BE2C (cell line): Measurements from ENCODE around the gene OGFOD1.

Experiments used
- DNase-seq: peaks from one replicate; pipeline ENCODE4 v3.0.0-alpha.2; 2020
- H3K27me3 ChIP-seq: fragments of 250-450 bp; sonication (Bioruptor Pico); 2 replicates; pipeline ENCODE4 v1.5.1; 2020; ENCODE audit warnings: mild to moderate bottlenecking
- H3K36me3 ChIP-seq: fragments of 250-450 bp; sonication (Bioruptor Pico); 2 replicates; pipeline ENCODE4 v1.5.1; 2020; ENCODE audit warnings: mild to moderate bottlenecking
- H3K4me1 ChIP-seq: fragments of 250-450 bp; sonication (Bioruptor Pico); 2 replicates; pipeline ENCODE4 v1.5.1; 2020
- H3K4me3 ChIP-seq: 2 replicates; pipeline ENCODE4 v1.5.1; 2011; ENCODE audit warnings: low read depth, low read length
- H3K9me3 ChIP-seq: fragments of 250-450 bp; sonication (Bioruptor Pico); 2 replicates; pipeline ENCODE4 v1.5.1; 2020
- CTCF ChIP-seq: IDR thresholded peaks from 2 replicates; pipeline ENCODE4 v1.5.1; 2012; ENCODE audit warnings: mild to moderate bottlenecking, low read depth, low read length

The OGFOD1 gene

GRCh38 chr16:56512025-56512424, 60.7 kb downstream of the OGFOD1 start:
- no peak for TF ChIP-seq CTCF
- Histone ChIP-seq H3K27me3 (no peaks in the 10 kb centered on the region), H3K9me3 (no peaks in the 10 kb centered on the region), H3K36me3 (peaks cover 4% of the 10 kb centered on the region; the same call in 1 of the 2 replicates), H3K4me3 (no peak overlapping the region), H3K4me1 (no peaks in the 10 kb centered on the region)
- no peak for DNase-seq

- no peaks in the 10 kb centered on the region for H3K9me3 ChIP-seq
- no peaks in the 10 kb centered on the region for H3K4me1 ChIP-seq
- H3K4me3 ChIP-seq = no peak overlapping the region
- H3K36me3 ChIP-seq = peaks cover 4% of the 10 kb centered on the region; the same call in 1 of the 2 replicates
- DNase-seq = no peak
- TF ChIP-seq CTCF = no peak
- no peaks in the 10 kb centered on the region for H3K27me3 ChIP-seq
These were observed 61.7 kb downstream of the OGFOD1 start for GRCh38 chr16:56513091-56513490.

- TF ChIP-seq CTCF = peak; percentile 76
- Histone ChIP-seq H3K27me3 (no peaks in the 10 kb centered on the region), H3K36me3 (peaks cover 4% of the 10 kb centered on the region; the same call in 1 of the 2 replicates), H3K4me1 (no peaks in the 10 kb centered on the region; the same call in 1 of the 2 replicates), H3K4me3 (no peak overlapping the region), H3K9me3 (no peaks in the 10 kb centered on the region)
- DNase-seq = peak; percentile 37
These were observed 62.6 kb downstream of the OGFOD1 start for GRCh38 chr16:56513972-56514371.

GRCh38 chr16:56514845-56515244, 63.5 kb downstream of the OGFOD1 start:
- Histone ChIP-seq H3K36me3 (0 out of 2 replicates have a peak, but pooled peaks cover 4% of the 10 kb centered on the region), H3K4me1 (no peaks in the 10 kb centered on the region; the same call in 1 of the 2 replicates), H3K9me3 (no peaks in the 10 kb centered on the region), H3K4me3 (no peak overlapping the region), H3K27me3 (no peaks in the 10 kb centered on the region)
- no peak for TF ChIP-seq CTCF
- no peak for DNase-seq

- Histone ChIP-seq H3K36me3 (0 out of 2 replicates have a peak, but pooled peaks cover 4% of the 10 kb centered on the region), H3K4me3 (no peak overlapping the region), H3K27me3 (no peaks in the 10 kb centered on the region), H3K9me3 (no peaks in the 10 kb centered on the region), H3K4me1 (no peaks in the 10 kb centered on the region; the same call in 1 of the 2 replicates)
- no peak for DNase-seq
- TF ChIP-seq CTCF = no peak
These were observed 64.3 kb downstream of the OGFOD1 start for GRCh38 chr16:56515665-56516064.

GRCh38 chr16:56517206-56517605, 65.9 kb downstream of the OGFOD1 start:
- H3K9me3 ChIP-seq = no peaks in the 10 kb centered on the region
- 0 out of 2 replicates have a peak, but pooled peaks cover 4% of the 10 kb centered on the region for H3K36me3 ChIP-seq
- no peaks in the 10 kb centered on the region; the same call in 1 of the 2 replicates for H3K4me1 ChIP-seq

More at GRCh38 chr16:56517206-56517605, 65.9 kb downstream of the OGFOD1 start:
- no peak for TF ChIP-seq CTCF
- no peak for DNase-seq
- Histone ChIP-seq H3K4me3 (no peak overlapping the region), H3K27me3 (no peaks in the 10 kb centered on the region)
